AG09309 (cell line): ENCODE measurements around the gene GRHPR.
A peak's percentile ranks its signal among the peaks of the same experiment; 100 is the strongest.
"Not testable (repeated sequence)": the region's sequence is repeated elsewhere in the genome, so short reads cannot be mapped to it uniquely, and the experiment has no call there.

Experiments used
- DNase-seq: peaks from one replicate; pipeline ENCODE4 v3.0.0-alpha.2; 2010; ENCODE audit warnings: low read depth
- H3K4me3 ChIP-seq: 2 replicates; pipeline ENCODE4 v1.5.1; 2011; ENCODE audit warnings: mild to moderate bottlenecking, low read depth, low read length, moderate library complexity; ENCODE audit not compliant: control insufficient read depth
- TF ChIP-seq, protein P1 (sequence below): IDR thresholded peaks from 2 replicates; pipeline ENCODE4 v1.5.1; 2011; ENCODE audit warnings: mild to moderate bottlenecking, low read depth, low read length, inconsistent platforms; ENCODE audit not compliant: insufficient read depth, control insufficient read depth; ENCODE audit errors: missing control alignments

The GRHPR gene

DNA sequence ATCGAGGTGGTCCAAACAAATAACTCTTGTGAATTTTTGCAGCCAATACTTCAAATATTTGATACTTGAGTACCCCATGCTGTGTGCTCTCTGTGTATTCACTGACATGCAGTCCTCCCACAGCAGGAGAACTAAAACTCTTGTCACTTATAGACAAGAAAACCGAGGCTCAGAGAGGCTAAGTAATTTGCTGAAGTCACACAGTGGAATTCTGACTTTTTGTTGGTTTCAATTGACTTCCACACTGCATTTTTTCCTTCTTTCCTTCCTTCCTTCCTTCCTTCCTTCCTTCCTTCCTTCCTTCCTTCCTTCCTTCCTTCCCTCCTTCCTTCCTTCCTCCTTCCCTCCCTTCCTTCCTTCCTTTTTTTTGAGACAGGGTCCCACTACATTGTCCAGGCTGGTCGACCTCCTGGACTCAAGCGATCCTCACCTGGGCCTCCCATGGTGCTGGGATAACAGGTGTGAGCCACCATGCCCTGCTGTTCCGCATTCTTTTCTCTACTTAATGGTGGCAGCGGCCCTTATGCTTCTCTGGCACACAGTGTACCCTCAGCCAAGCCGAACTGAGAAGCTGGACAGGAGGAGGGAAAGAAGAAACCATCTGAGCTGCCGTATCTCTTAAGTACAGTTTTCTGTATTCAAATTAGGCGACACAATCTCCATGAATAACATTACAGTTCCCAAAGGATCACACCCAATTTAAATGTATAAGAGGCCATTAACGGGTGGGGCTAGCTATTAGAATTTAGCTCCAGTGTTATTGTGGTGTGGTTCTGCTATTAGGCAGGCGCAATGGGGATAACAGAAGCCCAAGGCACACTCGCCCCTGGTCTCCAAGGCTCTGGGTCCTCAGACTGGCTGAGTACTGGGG, 38.4 kb upstream of the GRHPR start:
- TF ChIP-seq, protein P1, sequence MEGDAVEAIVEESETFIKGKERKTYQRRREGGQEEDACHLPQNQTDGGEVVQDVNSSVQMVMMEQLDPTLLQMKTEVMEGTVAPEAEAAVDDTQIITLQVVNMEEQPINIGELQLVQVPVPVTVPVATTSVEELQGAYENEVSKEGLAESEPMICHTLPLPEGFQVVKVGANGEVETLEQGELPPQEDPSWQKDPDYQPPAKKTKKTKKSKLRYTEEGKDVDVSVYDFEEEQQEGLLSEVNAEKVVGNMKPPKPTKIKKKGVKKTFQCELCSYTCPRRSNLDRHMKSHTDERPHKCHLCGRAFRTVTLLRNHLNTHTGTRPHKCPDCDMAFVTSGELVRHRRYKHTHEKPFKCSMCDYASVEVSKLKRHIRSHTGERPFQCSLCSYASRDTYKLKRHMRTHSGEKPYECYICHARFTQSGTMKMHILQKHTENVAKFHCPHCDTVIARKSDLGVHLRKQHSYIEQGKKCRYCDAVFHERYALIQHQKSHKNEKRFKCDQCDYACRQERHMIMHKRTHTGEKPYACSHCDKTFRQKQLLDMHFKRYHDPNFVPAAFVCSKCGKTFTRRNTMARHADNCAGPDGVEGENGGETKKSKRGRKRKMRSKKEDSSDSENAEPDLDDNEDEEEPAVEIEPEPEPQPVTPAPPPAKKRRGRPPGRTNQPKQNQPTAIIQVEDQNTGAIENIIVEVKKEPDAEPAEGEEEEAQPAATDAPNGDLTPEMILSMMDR, result no peak
- DNase-seq, result no peak
- no peak overlapping the region for H3K4me3 ChIP-seq

DNA sequence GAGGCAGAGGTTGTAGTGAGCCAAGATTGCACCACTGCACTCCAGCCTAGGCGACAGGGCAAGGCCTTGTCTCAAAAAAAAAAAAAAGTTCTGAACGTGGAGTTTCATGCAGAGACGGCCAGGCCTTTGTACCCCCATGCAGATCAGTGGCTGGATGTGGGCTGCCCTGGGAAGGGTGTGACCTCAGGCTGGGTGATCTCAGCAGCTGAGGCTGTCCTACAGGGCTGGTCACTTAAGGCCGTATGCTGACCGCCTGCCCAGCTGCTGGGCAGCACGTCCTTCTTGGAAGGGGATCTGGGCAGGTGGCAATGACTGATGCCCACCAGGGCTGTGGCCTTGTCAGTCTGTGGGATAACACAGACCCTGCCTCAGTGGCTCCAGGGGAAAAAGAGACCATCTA, 37.2 kb upstream of the GRHPR start:
- TF ChIP-seq, protein P1, result no peak
- no peak for DNase-seq
- no peak overlapping the region for H3K4me3 ChIP-seq

DNA sequence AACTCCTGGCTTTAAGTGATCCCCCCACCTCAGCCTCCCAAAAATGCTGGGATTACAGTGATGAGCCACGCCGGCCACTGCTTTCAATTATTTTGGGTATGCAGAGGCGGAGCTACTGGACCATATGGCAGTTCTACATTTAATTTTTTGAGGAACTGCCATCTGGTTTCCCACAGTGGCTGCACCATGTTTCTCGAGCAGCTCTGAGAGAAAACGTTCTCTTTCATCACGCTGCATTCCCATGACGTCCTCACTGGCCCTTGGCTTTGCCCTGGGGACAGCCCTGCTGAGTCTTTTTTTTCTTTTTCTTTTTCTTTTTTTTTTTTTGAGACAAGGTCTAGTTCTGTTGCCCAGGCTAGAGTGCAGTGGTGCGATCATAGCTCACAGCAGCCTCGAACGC, 35.5 kb upstream of the GRHPR start:
- DNase-seq, result no peak
- TF ChIP-seq, protein P1, result no peak
- no peak overlapping the region for H3K4me3 ChIP-seq

DNA sequence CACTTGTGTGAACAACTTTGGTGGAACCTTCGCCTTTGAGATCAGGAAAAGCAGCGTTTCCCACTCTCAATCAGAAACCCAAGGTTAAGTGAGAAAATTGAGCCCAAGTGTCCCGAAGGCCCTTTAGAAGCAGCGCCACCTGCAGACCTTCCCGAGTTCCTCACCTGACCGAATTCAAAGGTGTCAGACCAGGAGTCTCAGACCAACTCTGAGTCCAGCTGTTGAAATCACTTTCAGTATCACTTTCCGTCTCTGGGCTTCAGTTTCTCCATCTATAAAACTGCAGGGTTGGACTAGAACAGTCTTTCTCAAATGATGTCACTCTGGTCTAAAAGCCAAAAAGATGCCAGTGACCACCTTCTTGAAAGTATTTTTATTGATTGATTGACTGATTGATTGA, 31.7 kb upstream of the GRHPR start:
- no peak for DNase-seq
- TF ChIP-seq, protein P1, result peak; percentile 19
- no peak overlapping the region for H3K4me3 ChIP-seq

DNA sequence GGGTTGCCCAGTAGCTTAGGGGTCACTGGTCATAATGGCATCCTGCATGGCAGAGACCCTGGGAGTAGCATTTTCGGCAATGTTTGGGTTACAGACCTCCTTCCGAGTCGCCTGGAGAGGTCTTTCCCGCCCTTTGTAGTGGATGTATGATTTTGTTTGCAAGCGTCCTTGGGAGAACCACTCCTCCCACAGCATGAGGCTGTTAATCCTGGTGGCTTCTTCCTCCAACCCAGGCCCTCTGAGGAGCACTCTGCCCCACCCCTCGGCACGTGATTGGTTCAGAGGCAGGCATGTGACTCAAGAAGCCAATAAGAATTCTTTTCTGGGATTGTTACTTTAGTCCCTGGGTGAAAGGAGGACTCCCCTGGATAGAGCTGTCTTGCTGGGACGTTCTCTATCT, 30.2 kb upstream of the GRHPR start:
- H3K4me3 ChIP-seq, result no peak overlapping the region
- TF ChIP-seq, protein P1, result no peak
- DNase-seq, result no peak

DNA sequence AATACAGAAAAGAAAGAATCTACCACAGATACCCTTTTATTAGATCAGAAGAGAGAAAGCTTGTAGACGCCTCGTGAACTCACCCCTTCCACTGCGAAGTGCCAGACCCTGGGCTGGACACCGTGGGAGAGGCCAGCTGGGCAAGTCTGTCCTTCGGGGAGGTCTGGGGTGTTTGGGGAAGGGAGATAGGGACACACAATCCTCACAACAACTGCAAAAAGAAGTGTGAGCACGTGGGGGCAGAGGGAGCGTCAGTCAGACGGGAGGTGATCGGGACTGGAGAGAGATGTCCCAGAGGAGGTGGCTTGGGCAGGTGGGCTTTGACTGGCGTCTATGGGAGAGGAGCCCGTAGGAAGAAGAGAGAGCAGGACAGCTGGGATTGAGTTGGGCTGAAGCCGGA, 27.3 kb upstream of the GRHPR start:
- DNase-seq, result no peak
- no peak overlapping the region for H3K4me3 ChIP-seq
- TF ChIP-seq, protein P1, result no peak

DNA sequence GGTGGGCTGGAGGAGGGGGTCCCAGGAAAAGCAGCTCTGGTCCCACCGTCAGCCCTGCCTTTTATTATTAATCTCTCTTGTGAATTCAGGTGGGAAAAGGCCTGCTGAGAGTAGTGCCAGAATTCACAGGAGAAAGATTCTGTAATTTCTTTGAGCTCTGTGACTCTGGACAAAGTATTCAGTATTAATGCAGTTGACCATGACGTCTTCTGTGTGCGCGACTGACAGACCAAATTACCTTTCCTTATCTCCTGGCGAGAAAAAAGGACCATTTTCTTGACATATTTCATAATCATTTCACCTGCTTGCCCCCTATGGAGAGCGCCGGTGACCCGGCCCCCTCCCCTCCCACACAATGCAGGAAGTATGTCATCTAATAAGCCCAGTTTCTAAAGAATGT, 26.8 kb upstream of the GRHPR start:
- TF ChIP-seq, protein P1, result no peak
- no peak for DNase-seq
- H3K4me3 ChIP-seq, result no peak overlapping the region

DNA sequence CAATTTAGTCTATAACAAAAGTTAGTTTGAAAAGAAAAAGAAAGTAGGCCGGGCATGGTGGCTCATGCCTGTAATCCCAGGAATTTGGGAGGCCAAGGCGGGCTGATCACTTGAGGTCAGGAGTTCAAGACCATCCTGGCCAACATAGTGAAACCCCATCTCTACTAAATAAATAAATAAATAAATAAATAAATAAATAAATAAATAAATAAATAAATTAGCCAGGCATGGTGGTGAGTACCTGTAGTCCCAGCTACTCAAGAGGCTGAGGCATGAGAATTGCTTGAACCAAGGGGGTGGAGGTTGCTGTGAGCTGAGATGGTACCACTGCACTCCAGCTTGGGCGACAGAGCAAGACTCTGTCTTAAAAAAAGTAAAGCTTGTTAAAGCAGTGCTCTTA, 24.5 kb upstream of the GRHPR start:
- not testable (repeated sequence) for DNase-seq, H3K4me3 ChIP-seq
